Stimulated activated naive B cell treated with anti-CD40 and anti-IgM and Interleukin-4, amounts not matched to agents 10 μg/mL and 1 μg/mL and 100 μg/mL, for 72 hours (primary cell): Measurements from ENCODE around the gene CACNA2D1.

Experiments
- ATAC-seq, 2 donors: fragments of 150-1000 bp; cut with Tn5 transposase; replicated peaks; 2 replicates each; pipeline ENCODE4 v1.10.0; 2021; ENCODE audit warnings: moderate library complexity in 1 of 2
- DNase-seq: peaks from one replicate; pipeline ENCODE4 v3.0.0; 2021
- H3K27ac Mint-ChIP-seq: one replicate; pipeline ENCODE4 v1.8.0; 2022; ENCODE audit warnings: mild to moderate bottlenecking, mixed read lengths
- H3K27me3 Mint-ChIP-seq, 2 donors: one replicate each; pipeline ENCODE4 v1.8.0; 2022; ENCODE audit warnings: mixed read lengths in 2 of 2
- H3K36me3 Mint-ChIP-seq, 2 donors: one replicate each; pipeline ENCODE4 v1.8.0; 2022; ENCODE audit warnings: mixed read lengths in 2 of 2, mild to moderate bottlenecking in 1 of 2
- H3K4me1 Mint-ChIP-seq, 2 donors: one replicate each; pipeline ENCODE4 v1.8.0; 2022; ENCODE audit warnings: mixed read lengths in 2 of 2, mild to moderate bottlenecking in 1 of 2
- H3K4me3 Mint-ChIP-seq, 2 donors: one replicate each; pipeline ENCODE4 v1.8.0; 2022; ENCODE audit warnings: mild to moderate bottlenecking in 2 of 2, mixed read lengths in 2 of 2, moderate library complexity in 1 of 2
- H3K9me3 Mint-ChIP-seq, 2 donors: one replicate each; pipeline ENCODE4 v1.8.0; 2022; ENCODE audit warnings: mixed read lengths in 2 of 2, mild to moderate bottlenecking in 1 of 2

CACNA2D1 gene

GRCh38 chr7:82419200-82419599 lies 24.4 kb downstream of the CACNA2D1 start:
- H3K36me3 Mint-ChIP-seq = no peaks in the 10 kb centered on the region
- H3K27ac Mint-ChIP-seq = no peak overlapping the region
- H3K27me3 Mint-ChIP-seq = no peaks in the 10 kb centered on the region
- H3K9me3 Mint-ChIP-seq = peaks cover 4 to 7% of the 10 kb centered on the region in 2 donors
- no peaks in the 10 kb centered on the region for H3K4me1 Mint-ChIP-seq
- ATAC-seq = no peak
- DNase-seq = no peak
- no peak overlapping the region for H3K4me3 Mint-ChIP-seq

GRCh38 chr7:82417898-82418297 lies 25.7 kb downstream of the CACNA2D1 start:
- H3K36me3 Mint-ChIP-seq = no peaks in the 10 kb centered on the region
- no peak overlapping the region for H3K4me3 Mint-ChIP-seq
- no peak overlapping the region for H3K27ac Mint-ChIP-seq
- H3K4me1 Mint-ChIP-seq = no peaks in the 10 kb centered on the region
- H3K9me3 Mint-ChIP-seq = peaks cover 4 to 7% of the 10 kb centered on the region in 2 donors
- DNase-seq (no peak), ATAC-seq (no peak)
- no peaks in the 10 kb centered on the region for H3K27me3 Mint-ChIP-seq

GRCh38 chr7:82416402-82416801 lies 27.2 kb downstream of the CACNA2D1 start:
- DNase-seq (no peak), ATAC-seq (no peak)
- no peaks in the 10 kb centered on the region for H3K36me3 Mint-ChIP-seq
- H3K9me3 Mint-ChIP-seq = peaks cover 4 to 7% of the 10 kb centered on the region in 2 donors
- no peaks in the 10 kb centered on the region for H3K4me1 Mint-ChIP-seq
- H3K4me3 Mint-ChIP-seq = no peak overlapping the region
- no peaks in the 10 kb centered on the region for H3K27me3 Mint-ChIP-seq
- H3K27ac Mint-ChIP-seq = no peak overlapping the region

GRCh38 chr7:82414389-82414788 lies 29.2 kb downstream of the CACNA2D1 start:
- Mint-ChIP-seq H3K36me3 (no peaks in the 10 kb centered on the region), H3K27ac (no peak overlapping the region), H3K4me3 (no peak overlapping the region), H3K27me3 (no peaks in the 10 kb centered on the region), H3K4me1 (no peaks in the 10 kb centered on the region), H3K9me3 (peaks cover 4 to 7% of the 10 kb centered on the region in 2 donors)
- no peak for ATAC-seq
- DNase-seq = no peak

GRCh38 chr7:82413237-82413636 lies 30.3 kb downstream of the CACNA2D1 start:
- no peaks in the 10 kb centered on the region for H3K36me3 Mint-ChIP-seq
- ATAC-seq = no peak
- no peaks in the 10 kb centered on the region for H3K4me1 Mint-ChIP-seq
- peaks cover 4 to 7% of the 10 kb centered on the region in 2 donors for H3K9me3 Mint-ChIP-seq
- H3K27me3 Mint-ChIP-seq = no peaks in the 10 kb centered on the region
- no peak for DNase-seq
- H3K4me3 Mint-ChIP-seq = no peak overlapping the region
- H3K27ac Mint-ChIP-seq = no peak overlapping the region

GRCh38 chr7:82411732-82412131 lies 31.8 kb downstream of the CACNA2D1 start:
- H3K4me3 Mint-ChIP-seq = no peak overlapping the region
- ATAC-seq (no peak), DNase-seq (no peak)
- no peak overlapping the region for H3K27ac Mint-ChIP-seq
- H3K27me3 Mint-ChIP-seq = no peaks in the 10 kb centered on the region
- no peaks in the 10 kb centered on the region for H3K36me3 Mint-ChIP-seq
- no peaks in the 10 kb centered on the region for H3K4me1 Mint-ChIP-seq
- no peaks in the 10 kb centered on the region for H3K9me3 Mint-ChIP-seq

- DNase-seq (no peak), ATAC-seq (no peak)
- no peaks in the 10 kb centered on the region for H3K9me3 Mint-ChIP-seq
- H3K27me3 Mint-ChIP-seq = no peaks in the 10 kb centered on the region
- H3K4me1 Mint-ChIP-seq = no peaks in the 10 kb centered on the region
- H3K36me3 Mint-ChIP-seq = no peaks in the 10 kb centered on the region
- H3K4me3 Mint-ChIP-seq = no peak overlapping the region
- no peak overlapping the region for H3K27ac Mint-ChIP-seq
These were observed 33.1 kb downstream of the CACNA2D1 start for GRCh38 chr7:82410461-82410860.

GRCh38 chr7:82406937-82407336 lies 36.6 kb downstream of the CACNA2D1 start:
- Mint-ChIP-seq H3K27me3 (no peaks in the 10 kb centered on the region), H3K27ac (no peak overlapping the region), H3K36me3 (no peaks in the 10 kb centered on the region), H3K4me3 (no peak overlapping the region), H3K4me1 (no peaks in the 10 kb centered on the region), H3K9me3 (peaks cover 0 to 2% of the 10 kb centered on the region in 2 donors)
- ATAC-seq = no peak
- DNase-seq = no peak

GRCh38 chr7:82405301-82405700 lies 38.3 kb downstream of the CACNA2D1 start:
- DNase-seq = no peak
- H3K27ac Mint-ChIP-seq = no peak overlapping the region
- peaks cover 0 to 2% of the 10 kb centered on the region in 2 donors for H3K9me3 Mint-ChIP-seq
- H3K27me3 Mint-ChIP-seq = no peaks in the 10 kb centered on the region
- H3K36me3 Mint-ChIP-seq = no peaks in the 10 kb centered on the region
- ATAC-seq = no peak
- H3K4me3 Mint-ChIP-seq = no peak overlapping the region
- H3K4me1 Mint-ChIP-seq = no peaks in the 10 kb centered on the region

- Mint-ChIP-seq H3K9me3 (peaks cover 0 to 2% of the 10 kb centered on the region in 2 donors), H3K4me3 (no peak overlapping the region), H3K27ac (no peak overlapping the region), H3K36me3 (no peaks in the 10 kb centered on the region), H3K4me1 (no peaks in the 10 kb centered on the region), H3K27me3 (no peaks in the 10 kb centered on the region)
- DNase-seq = no peak
- no peak for ATAC-seq
These were observed 38.9 kb downstream of the CACNA2D1 start for GRCh38 chr7:82404652-82405051.

GRCh38 chr7:82404094-82404493 lies 39.5 kb downstream of the CACNA2D1 start:
- H3K4me3 Mint-ChIP-seq = no peak overlapping the region
- ATAC-seq (no peak), DNase-seq (no peak)
- H3K27ac Mint-ChIP-seq = no peak overlapping the region
- no peaks in the 10 kb centered on the region for H3K4me1 Mint-ChIP-seq
- H3K27me3 Mint-ChIP-seq = no peaks in the 10 kb centered on the region
- peaks cover 0 to 2% of the 10 kb centered on the region in 2 donors for H3K9me3 Mint-ChIP-seq
- no peaks in the 10 kb centered on the region for H3K36me3 Mint-ChIP-seq

- no peak for ATAC-seq
- Mint-ChIP-seq H3K4me1 (no peaks in the 10 kb centered on the region), H3K9me3 (no peaks in the 10 kb centered on the region), H3K4me3 (no peak overlapping the region), H3K27me3 (no peaks in the 10 kb centered on the region), H3K27ac (no peak overlapping the region), H3K36me3 (no peaks in the 10 kb centered on the region)
- DNase-seq = no peak
These were observed 45.6 kb downstream of the CACNA2D1 start for GRCh38 chr7:82397879-82398524.

- Mint-ChIP-seq H3K36me3 (no peaks in the 10 kb centered on the region), H3K4me1 (no peaks in the 10 kb centered on the region), H3K27me3 (no peaks in the 10 kb centered on the region)
These were observed 47.2 kb downstream of the CACNA2D1 start for GRCh38 chr7:82396343-82396742.

GRCh38 chr7:82395147-82395546 lies 48.4 kb downstream of the CACNA2D1 start:
- H3K27ac Mint-ChIP-seq = no peak overlapping the region
- no peaks in the 10 kb centered on the region for H3K4me1 Mint-ChIP-seq
- no peak overlapping the region for H3K4me3 Mint-ChIP-seq
- no peak for DNase-seq
- H3K27me3 Mint-ChIP-seq = no peaks in the 10 kb centered on the region
- no peak for ATAC-seq
- H3K36me3 Mint-ChIP-seq = no peaks in the 10 kb centered on the region
- no peaks in the 10 kb centered on the region for H3K9me3 Mint-ChIP-seq

More at GRCh38 chr7:82396343-82396742, 47.2 kb downstream of the CACNA2D1 start:
- Mint-ChIP-seq H3K4me3 (no peak overlapping the region), H3K27ac (no peak overlapping the region), H3K9me3 (no peaks in the 10 kb centered on the region)
- ATAC-seq (no peak), DNase-seq (no peak)

- Mint-ChIP-seq H3K36me3 (no peaks in the 10 kb centered on the region), H3K9me3 (no peaks in the 10 kb centered on the region), H3K4me1 (no peaks in the 10 kb centered on the region), H3K27me3 (no peaks in the 10 kb centered on the region), H3K4me3 (no peak overlapping the region), H3K27ac (no peak overlapping the region)
- DNase-seq (no peak), ATAC-seq (no peak)
These were observed 49.7 kb downstream of the CACNA2D1 start for GRCh38 chr7:82393840-82394220.
